Astrocyte (in vitro differentiated cells and primary cell): ENCODE measurements around the gene ZNF593. TPM values are rescaled to one million over a fixed set of nuclear protein-coding genes. Genes with fewer than 3 reads are reported as not detected.

ENCODE experiments used
- DNase-seq: peaks from one replicate; pipeline ENCODE4 v3.0.0-alpha.2; 2010; ENCODE audit warnings: low read depth
- FAIRE-seq: peaks from 2 replicates; lab custom pipeline; 2011; peaks lifted over from hg19 to GRCh38; lab: Jason Lieb, UNC
- H2AFZ ChIP-seq: 2 replicates; pipeline ENCODE4 v1.6.0; 2012; ENCODE audit warnings: low read depth, low read length, inconsistent platforms
- H3K27ac ChIP-seq: 2 replicates; pipeline ENCODE4 v1.5.1; 2011; ENCODE audit warnings: low read depth, low read length, inconsistent platforms
- H3K27me3 ChIP-seq: 2 replicates; pipeline ENCODE4 v1.6.0; 2011; ENCODE audit warnings: low read length, inconsistent platforms; ENCODE audit not compliant: insufficient read depth
- H3K36me3 ChIP-seq: 2 replicates; pipeline ENCODE4 v1.5.1; 2011; ENCODE audit warnings: low read length, inconsistent platforms; ENCODE audit not compliant: insufficient read depth
- H3K4me1 ChIP-seq: 2 replicates; pipeline ENCODE4 v1.5.1; 2011; ENCODE audit warnings: low read length, inconsistent platforms; ENCODE audit not compliant: insufficient read depth
- H3K4me2 ChIP-seq: 2 replicates; pipeline ENCODE4 v1.6.0; 2012; ENCODE audit warnings: low read length, inconsistent platforms
- H3K4me3 ChIP-seq: 2 replicates; pipeline ENCODE4 v1.5.1; 2011; ENCODE audit warnings: low read depth, mild to moderate bottlenecking, low read length, inconsistent platforms; ENCODE audit not compliant: insufficient read depth
- H3K79me2 ChIP-seq: 2 replicates; pipeline ENCODE4 v1.6.0; 2012; ENCODE audit warnings: mild to moderate bottlenecking, low read length, inconsistent platforms; ENCODE audit not compliant: insufficient read depth
- H3K9ac ChIP-seq: 2 replicates; pipeline ENCODE4 v1.6.0; 2012; ENCODE audit warnings: mild to moderate bottlenecking, low read length, inconsistent platforms
- H3K9me3 ChIP-seq: 2 replicates; pipeline ENCODE4 v1.5.1; 2012; ENCODE audit warnings: low read depth, mild to moderate bottlenecking, low read length, inconsistent platforms; ENCODE audit not compliant: insufficient read depth
- H4K20me1 ChIP-seq: 2 replicates; pipeline ENCODE4 v1.6.0; 2012; ENCODE audit warnings: low read length, inconsistent platforms; ENCODE audit not compliant: insufficient read depth
- H3K27ac Mint-ChIP-seq: one replicate; pipeline ENCODE4 v1.8.0; 2021; ENCODE audit warnings: mild to moderate bottlenecking, mixed read lengths; ENCODE audit not compliant: unreplicated experiment
- H3K27me3 Mint-ChIP-seq: one replicate; pipeline ENCODE4 v1.8.0; 2021; ENCODE audit warnings: low read depth, mixed read lengths; ENCODE audit not compliant: unreplicated experiment
- H3K36me3 Mint-ChIP-seq: one replicate; pipeline ENCODE4 v1.8.0; 2021; ENCODE audit warnings: low read depth, mixed read lengths; ENCODE audit not compliant: unreplicated experiment
- H3K4me1 Mint-ChIP-seq: one replicate; pipeline ENCODE4 v1.8.0; 2021; ENCODE audit warnings: low read depth, mixed read lengths; ENCODE audit not compliant: unreplicated experiment
- H3K4me3 Mint-ChIP-seq: one replicate; pipeline ENCODE4 v1.8.0; 2021; ENCODE audit warnings: mild to moderate bottlenecking, moderate library complexity, mixed read lengths; ENCODE audit not compliant: unreplicated experiment
- H3K9me3 Mint-ChIP-seq: one replicate; pipeline ENCODE4 v1.8.0; 2021; ENCODE audit warnings: mild to moderate bottlenecking, mixed read lengths; ENCODE audit not compliant: unreplicated experiment
- EZH2 ChIP-seq: IDR thresholded peaks from 2 replicates; pipeline ENCODE4 v1.6.1; 2012; ENCODE audit warnings: mild to moderate bottlenecking, low read length, inconsistent platforms; ENCODE audit not compliant: insufficient read depth
- total RNA-seq: library from RNA; stranded (reverse); gene quantifications from 2 replicates; pipeline ENCODE4 v1.2.1, GENCODE V29; 2021
- TF ChIP-seq, protein P1 (sequence below): IDR thresholded peaks from 2 replicates; pipeline ENCODE4 v1.5.1; 2011; ENCODE audit warnings: low read depth, mild to moderate bottlenecking, inconsistent platforms, low read length, moderate library complexity; ENCODE audit not compliant: insufficient read depth

Gene ZNF593
- total RNA-seq, 1 donor from 2014 or later = 34.4 TPM

DNA sequence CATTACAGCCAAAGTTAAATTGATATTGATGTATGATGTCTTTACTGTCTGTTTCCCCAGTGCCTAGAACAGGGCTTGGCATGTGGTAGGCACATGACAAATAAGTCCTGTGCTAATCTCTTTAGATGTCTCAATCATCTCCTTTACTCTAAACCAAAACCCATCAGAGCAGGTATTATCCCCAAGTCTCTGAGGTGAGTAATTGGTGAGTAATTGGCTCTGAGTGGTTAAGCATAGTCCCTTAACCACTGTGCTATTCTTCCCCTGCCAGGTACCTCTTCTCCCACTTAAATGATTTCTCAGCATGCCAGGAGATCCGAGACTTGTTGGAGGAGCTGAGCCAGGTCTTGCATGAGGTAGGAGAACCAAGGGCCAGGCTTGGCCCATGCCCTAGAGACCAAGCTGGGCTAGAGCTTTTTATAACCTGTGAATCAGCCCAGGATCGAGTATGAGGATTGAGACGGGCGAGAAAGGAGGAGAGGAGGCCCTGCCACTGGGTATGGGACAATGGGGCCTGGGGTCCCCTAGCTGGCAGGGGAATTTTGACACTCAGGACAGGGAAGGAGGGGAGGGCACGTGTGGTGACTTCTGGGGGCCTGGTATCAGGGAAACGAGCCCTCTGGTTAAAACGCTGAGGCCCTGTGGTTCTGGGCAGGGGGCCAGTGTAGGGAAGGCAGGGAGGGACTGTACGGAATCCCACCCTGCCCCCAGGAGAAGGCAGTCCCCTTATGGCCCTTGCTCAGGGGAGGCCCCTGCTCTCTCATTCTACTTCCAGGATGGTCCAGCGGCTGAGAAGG is 12.1 kb downstream of the ZNF593 start:
- no peaks in the 10 kb centered on the region for H3K4me1 ChIP-seq
- H3K36me3 ChIP-seq = no peaks in the 10 kb centered on the region
- H3K4me3 Mint-ChIP-seq = no peak overlapping the region
- H4K20me1 ChIP-seq = no peaks in the 10 kb centered on the region
- H3K27ac ChIP-seq = no peak overlapping the region
- H3K36me3 Mint-ChIP-seq = peaks cover 6% of the 10 kb centered on the region
- H3K27me3 Mint-ChIP-seq = peaks cover 4% of the 10 kb centered on the region
- H3K27me3 ChIP-seq = no peaks in the 10 kb centered on the region
- no peak overlapping the region for H3K4me3 ChIP-seq
- H3K27ac Mint-ChIP-seq = no peak overlapping the region
- no peak for FAIRE-seq
- no peak overlapping the region for H2AFZ ChIP-seq
- H3K9me3 Mint-ChIP-seq = no peaks in the 10 kb centered on the region
- no peaks in the 10 kb centered on the region for H3K79me2 ChIP-seq
- no peak overlapping the region for H3K9ac ChIP-seq
- DNase-seq = peak; percentile 42
- H3K4me1 Mint-ChIP-seq = peaks cover 10% of the 10 kb centered on the region
- no peak overlapping the region for H3K4me2 ChIP-seq
- no peaks in the 10 kb centered on the region for H3K9me3 ChIP-seq
- no peak for TF ChIP-seq EZH2
- TF ChIP-seq, protein P1, sequence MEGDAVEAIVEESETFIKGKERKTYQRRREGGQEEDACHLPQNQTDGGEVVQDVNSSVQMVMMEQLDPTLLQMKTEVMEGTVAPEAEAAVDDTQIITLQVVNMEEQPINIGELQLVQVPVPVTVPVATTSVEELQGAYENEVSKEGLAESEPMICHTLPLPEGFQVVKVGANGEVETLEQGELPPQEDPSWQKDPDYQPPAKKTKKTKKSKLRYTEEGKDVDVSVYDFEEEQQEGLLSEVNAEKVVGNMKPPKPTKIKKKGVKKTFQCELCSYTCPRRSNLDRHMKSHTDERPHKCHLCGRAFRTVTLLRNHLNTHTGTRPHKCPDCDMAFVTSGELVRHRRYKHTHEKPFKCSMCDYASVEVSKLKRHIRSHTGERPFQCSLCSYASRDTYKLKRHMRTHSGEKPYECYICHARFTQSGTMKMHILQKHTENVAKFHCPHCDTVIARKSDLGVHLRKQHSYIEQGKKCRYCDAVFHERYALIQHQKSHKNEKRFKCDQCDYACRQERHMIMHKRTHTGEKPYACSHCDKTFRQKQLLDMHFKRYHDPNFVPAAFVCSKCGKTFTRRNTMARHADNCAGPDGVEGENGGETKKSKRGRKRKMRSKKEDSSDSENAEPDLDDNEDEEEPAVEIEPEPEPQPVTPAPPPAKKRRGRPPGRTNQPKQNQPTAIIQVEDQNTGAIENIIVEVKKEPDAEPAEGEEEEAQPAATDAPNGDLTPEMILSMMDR = no peak

DNA sequence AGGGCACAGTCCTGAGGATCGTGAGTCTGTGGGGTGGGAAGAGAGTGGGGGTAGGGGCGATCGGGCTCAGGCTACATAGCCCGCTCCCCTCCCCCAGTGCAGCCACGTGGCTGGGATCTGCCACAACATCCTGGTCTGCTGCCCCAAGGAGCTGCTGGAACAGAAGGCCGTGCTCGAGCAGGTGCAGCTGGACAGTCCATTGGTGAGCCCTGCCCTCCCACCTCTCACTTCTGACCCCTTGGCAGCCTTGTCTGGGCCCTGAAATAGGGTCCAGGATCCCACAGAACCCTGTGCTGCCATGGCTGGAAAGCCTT is 12.6 kb downstream of the ZNF593 start:
- no peak overlapping the region for H3K4me3 ChIP-seq
- no peaks in the 10 kb centered on the region for H3K36me3 ChIP-seq
- H4K20me1 ChIP-seq = no peaks in the 10 kb centered on the region
- Mint-ChIP-seq H3K36me3 (peaks cover 6% of the 10 kb centered on the region), H3K27ac (no peak overlapping the region), H3K9me3 (no peaks in the 10 kb centered on the region), H3K27me3 (peaks cover 4% of the 10 kb centered on the region), H3K4me3 (no peak overlapping the region), H3K4me1 (peaks cover 9% of the 10 kb centered on the region)
- no peak for DNase-seq
- H3K27me3 ChIP-seq = no peaks in the 10 kb centered on the region
- H3K9ac ChIP-seq = no peak overlapping the region
- H2AFZ ChIP-seq = no peak overlapping the region
- TF ChIP-seq, protein P1 = no peak
- TF ChIP-seq EZH2 = no peak
- H3K9me3 ChIP-seq = no peaks in the 10 kb centered on the region
- no peak for FAIRE-seq
- no peaks in the 10 kb centered on the region for H3K79me2 ChIP-seq
- no peak overlapping the region for H3K4me2 ChIP-seq
- H3K27ac ChIP-seq = no peak overlapping the region
- no peaks in the 10 kb centered on the region for H3K4me1 ChIP-seq

DNA sequence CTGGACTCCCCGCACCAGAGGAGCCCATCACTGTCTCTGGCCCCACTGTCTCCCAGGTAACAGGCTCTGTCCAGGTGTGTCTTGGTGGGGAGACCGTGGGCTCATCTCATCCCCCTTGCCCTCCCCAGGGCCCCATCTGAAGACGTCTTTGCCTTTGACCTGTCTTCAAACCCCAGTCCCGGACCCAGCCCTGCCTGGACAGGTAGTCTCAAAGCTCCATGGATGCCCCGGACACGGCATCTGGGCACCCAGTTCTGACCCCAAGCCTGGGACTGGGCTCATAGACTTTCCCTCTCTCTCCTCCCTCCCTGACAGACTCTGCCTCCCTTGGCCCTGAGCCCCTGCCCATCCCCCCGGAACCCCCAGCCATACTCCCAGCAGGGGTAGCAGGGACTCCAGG is 14.4 kb downstream of the ZNF593 start:
- DNase-seq = no peak
- TF ChIP-seq, protein P1 = no peak
- no peak for TF ChIP-seq EZH2
- no peaks in the 10 kb centered on the region for H3K9me3 ChIP-seq
- H3K36me3 ChIP-seq = no peaks in the 10 kb centered on the region
- no peak overlapping the region for H3K4me2 ChIP-seq
- no peaks in the 10 kb centered on the region for H3K27me3 ChIP-seq
- H2AFZ ChIP-seq = no peak overlapping the region
- no peak for FAIRE-seq
- Mint-ChIP-seq H3K4me1 (peaks cover 4% of the 10 kb centered on the region), H3K9me3 (no peaks in the 10 kb centered on the region), H3K27ac (no peak overlapping the region), H3K27me3 (peaks cover 4% of the 10 kb centered on the region), H3K36me3 (peaks cover 6% of the 10 kb centered on the region), H3K4me3 (no peak overlapping the region)
- H4K20me1 ChIP-seq = no peaks in the 10 kb centered on the region
- no peaks in the 10 kb centered on the region for H3K79me2 ChIP-seq
- H3K4me1 ChIP-seq = no peaks in the 10 kb centered on the region
- H3K4me3 ChIP-seq = no peak overlapping the region
- no peak overlapping the region for H3K9ac ChIP-seq
- H3K27ac ChIP-seq = no peak overlapping the region
